ENCODE measurements around the gene ANG. TPM values are rescaled to one million over a fixed set of nuclear protein-coding genes. Genes with fewer than 3 reads are reported as not detected.
"Not testable (repeated sequence)": the region's sequence is repeated elsewhere in the genome, so short reads cannot be mapped to it uniquely, and the experiment has no call there.

Gene ANG
- total and polyA plus RNA-seq, 3 experiments from 2014 or later, result 0.39 to 1.4 (median 0.58) TPM

DNA sequence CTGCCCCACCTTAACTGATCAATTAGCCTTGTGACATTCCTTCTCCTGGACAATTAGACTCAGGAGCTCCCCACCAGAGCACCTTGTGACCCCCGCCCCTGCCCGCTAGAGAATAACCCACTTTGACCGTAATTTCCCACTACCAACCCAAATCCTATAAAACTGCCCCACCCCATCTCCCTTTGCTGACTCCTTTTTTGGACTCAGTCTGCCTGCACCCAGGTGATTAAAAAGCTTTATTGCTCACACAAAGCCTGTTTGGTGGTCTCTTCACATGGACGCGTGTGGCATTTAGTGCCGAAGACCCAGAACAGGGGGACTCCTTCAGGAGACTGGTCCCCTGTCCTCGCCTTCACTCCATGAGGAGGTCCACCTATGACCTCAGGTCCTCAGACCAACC is 12.4 kb downstream of the ANG start:
- not testable (repeated sequence) for H3K27me3 ChIP-seq (ENCODE audit: insufficient read depth, low read length, poor library complexity, severe bottlenecking)
- CTCF ChIA-PET, result interaction anchor here (0.6 to 2.6 kb wide), 5 partner anchors 10 to 270 kb away, joined by 3 to 10 read pairs (median 4); no protein-coding TSS in a partner anchor

GRCh38 chr14:20706657-20707355 is 18.2 kb downstream of the ANG start:
- no peaks in the 10 kb centered on the region for H3K36me3 ChIP-seq (ENCODE audit: insufficient read depth, low read length)
- H3K4me1 Mint-ChIP-seq, result no peaks in the 10 kb centered on the region
- ChIA-PET CTCF (interaction anchor here (1.1 kb wide), 1 partner anchor 151 kb away, joined by 3 read pairs; no protein-coding TSS in a partner anchor), POLR2A (no interaction called here)
- H3K9me3 Mint-ChIP-seq, result no peaks in the 10 kb centered on the region
- H3K9me3 ChIP-seq (ENCODE audit: low read length), result no peaks in the 10 kb centered on the region
- H3K4me3 Mint-ChIP-seq, result no peak overlapping the region
- no peak overlapping the region for H3K27ac Mint-ChIP-seq
- no peaks in the 10 kb centered on the region for H3K4me1 ChIP-seq (ENCODE audit: insufficient read depth, low read length)
- H3K27me3 ChIP-seq (ENCODE audit: insufficient read depth, low read length, poor library complexity, severe bottlenecking), result no peaks in the 10 kb centered on the region
- H3K4me3 ChIP-seq (ENCODE audit: low read length), result no peak overlapping the region
- no peak for DNase-seq
- no peaks in the 10 kb centered on the region for H3K36me3 Mint-ChIP-seq
- peaks cover 0 to 17% of the 10 kb centered on the region in 2 donors for H3K27me3 Mint-ChIP-seq
- no peak overlapping the region for H3K27ac ChIP-seq (ENCODE audit: low read depth, low read length)

More for the DNA sequence above, 12.4 kb downstream of the ANG start:
- H3K27me3 Mint-ChIP-seq; DNase-seq; H3K27ac Mint-ChIP-seq; H3K4me3 ChIP-seq (ENCODE audit: low read length); H3K36me3 Mint-ChIP-seq; H3K36me3 ChIP-seq (ENCODE audit: insufficient read depth, low read length); H3K27ac ChIP-seq (ENCODE audit: low read depth, low read length); H3K9me3 ChIP-seq (ENCODE audit: low read length); H3K4me1 Mint-ChIP-seq; POLR2A ChIA-PET; H3K4me3 Mint-ChIP-seq; H3K9me3 Mint-ChIP-seq; H3K4me1 ChIP-seq (ENCODE audit: insufficient read depth, low read length): not testable (repeated sequence)

DNA sequence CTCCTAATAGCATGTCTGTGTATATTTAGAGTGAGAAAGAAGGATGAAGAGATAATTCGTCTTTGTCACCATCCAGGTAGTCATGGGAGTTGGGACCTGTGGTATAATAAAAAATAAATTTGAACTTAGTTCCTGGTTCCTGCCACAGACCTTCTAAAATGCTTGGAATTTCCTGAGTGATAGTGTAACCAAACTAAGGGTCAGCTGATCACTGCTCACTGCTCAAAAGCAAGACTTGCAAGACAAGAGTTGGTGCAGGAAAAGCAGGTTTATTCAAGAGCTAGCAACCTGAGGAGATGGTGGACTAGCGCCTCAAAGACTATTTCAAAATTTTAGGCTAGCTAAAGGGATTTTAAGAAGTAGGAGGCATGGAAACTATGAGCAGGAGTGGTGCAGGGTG is 19.1 kb downstream of the ANG start:
- no peaks in the 10 kb centered on the region for H3K4me1 ChIP-seq (ENCODE audit: insufficient read depth, low read length)
- H3K4me3 ChIP-seq (ENCODE audit: low read length), result no peak overlapping the region
- no peak overlapping the region for H3K27ac ChIP-seq (ENCODE audit: low read depth, low read length)
- DNase-seq, result no peak
- H3K4me3 Mint-ChIP-seq, result no peak overlapping the region
- H3K36me3 Mint-ChIP-seq, result no peaks in the 10 kb centered on the region
- no peaks in the 10 kb centered on the region for H3K9me3 ChIP-seq (ENCODE audit: low read length)
- H3K27ac Mint-ChIP-seq, result no peak overlapping the region
- CTCF ChIA-PET, result interaction anchor here (1.1 kb wide), 3 partner anchors 17 to 150 kb away, joined by 3 read pairs; no protein-coding TSS in a partner anchor
- H3K36me3 ChIP-seq (ENCODE audit: insufficient read depth, low read length), result no peaks in the 10 kb centered on the region
- H3K9me3 Mint-ChIP-seq, result no peaks in the 10 kb centered on the region
- POLR2A ChIA-PET, result no interaction called here
- no peaks in the 10 kb centered on the region for H3K4me1 Mint-ChIP-seq
- peaks cover 0 to 17% of the 10 kb centered on the region in 2 donors for H3K27me3 Mint-ChIP-seq
- H3K27me3 ChIP-seq (ENCODE audit: insufficient read depth, low read length, poor library complexity, severe bottlenecking), result no peaks in the 10 kb centered on the region

DNA sequence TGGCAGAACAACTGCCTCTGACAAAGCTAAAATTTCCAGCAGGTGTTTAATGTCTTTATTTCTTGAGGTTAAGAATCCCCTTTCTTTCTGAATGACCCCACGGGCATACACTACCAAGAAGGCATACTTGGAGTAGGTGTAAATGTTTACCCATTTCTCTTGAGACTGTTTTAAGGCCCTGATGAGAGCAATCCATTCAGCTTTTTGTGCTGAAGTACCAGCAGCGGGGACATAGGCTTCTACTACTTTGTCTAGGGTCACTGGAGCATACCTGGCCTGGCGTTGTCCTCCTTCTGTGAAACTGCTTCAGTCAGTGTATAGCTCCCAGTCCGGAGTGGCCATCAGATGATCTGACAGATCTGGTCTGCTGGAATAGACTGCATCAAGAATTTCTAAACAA is 22.7 kb downstream of the ANG start:
- Histone ChIP-seq H3K4me1 (ENCODE audit: insufficient read depth, low read length) (no peaks in the 10 kb centered on the region), H3K4me3 (ENCODE audit: low read length) (no peak overlapping the region), H3K27ac (ENCODE audit: low read depth, low read length) (no peak overlapping the region), H3K9me3 (ENCODE audit: low read length) (no peaks in the 10 kb centered on the region), H3K27me3 (ENCODE audit: insufficient read depth, low read length, poor library complexity, severe bottlenecking) (no peaks in the 10 kb centered on the region), H3K36me3 (ENCODE audit: insufficient read depth, low read length) (no peaks in the 10 kb centered on the region)
- POLR2A ChIA-PET, result no interaction called here
- Mint-ChIP-seq H3K36me3 (peaks cover 0 to 4% (median 0%) of the 10 kb centered on the region in 3 donors), H3K4me1 (no peaks in the 10 kb centered on the region), H3K4me3 (no peak overlapping the region), H3K9me3 (no peaks in the 10 kb centered on the region), H3K27me3 (peaks cover 5 to 27% of the 10 kb centered on the region in 2 donors), H3K27ac (no peak overlapping the region)
- DNase-seq, result no peak
- CTCF ChIA-PET, result no interaction called here

DNA sequence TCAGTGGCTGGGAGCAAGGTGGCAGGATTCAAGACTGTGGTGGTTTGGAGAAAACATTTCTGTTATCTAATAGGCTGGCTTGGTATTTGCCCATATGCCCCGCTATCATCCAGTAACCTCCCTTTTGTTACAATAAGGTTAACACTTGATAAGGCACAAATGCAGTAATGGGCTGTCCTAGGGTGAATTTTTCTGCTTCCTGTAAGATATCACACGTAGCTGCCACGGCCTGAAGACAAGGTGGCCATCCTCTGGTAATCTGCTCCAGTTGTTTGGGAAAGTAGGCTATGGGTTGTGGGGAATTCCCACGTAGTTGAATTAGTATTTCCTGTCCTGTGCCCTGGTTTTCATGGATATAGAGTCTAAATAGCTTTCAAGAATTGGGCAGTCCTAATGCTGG is 23.1 kb downstream of the ANG start:
- Histone ChIP-seq H3K27ac (ENCODE audit: low read depth, low read length) (no peak overlapping the region), H3K9me3 (ENCODE audit: low read length) (no peaks in the 10 kb centered on the region), H3K4me1 (ENCODE audit: insufficient read depth, low read length) (no peaks in the 10 kb centered on the region), H3K36me3 (ENCODE audit: insufficient read depth, low read length) (no peaks in the 10 kb centered on the region), H3K27me3 (ENCODE audit: insufficient read depth, low read length, poor library complexity, severe bottlenecking) (no peaks in the 10 kb centered on the region), H3K4me3 (ENCODE audit: low read length) (no peak overlapping the region)
- ChIA-PET CTCF (no interaction called here), POLR2A (no interaction called here)
- H3K9me3 Mint-ChIP-seq, result no peaks in the 10 kb centered on the region
- peaks cover 5 to 28% of the 10 kb centered on the region in 2 donors for H3K27me3 Mint-ChIP-seq
- no peak for DNase-seq
- no peaks in the 10 kb centered on the region for H3K4me1 Mint-ChIP-seq
- H3K4me3 Mint-ChIP-seq, result no peak overlapping the region
- no peak overlapping the region for H3K27ac Mint-ChIP-seq
- peaks cover 0 to 4% (median 0%) of the 10 kb centered on the region in 3 donors for H3K36me3 Mint-ChIP-seq

GRCh38 chr14:20712904-20713303 is 24.3 kb downstream of the ANG start:
- Histone ChIP-seq H3K4me3 (ENCODE audit: low read length) (no peak overlapping the region), H3K36me3 (ENCODE audit: insufficient read depth, low read length) (no peaks in the 10 kb centered on the region), H3K9me3 (ENCODE audit: low read length) (no peaks in the 10 kb centered on the region), H3K4me1 (ENCODE audit: insufficient read depth, low read length) (no peaks in the 10 kb centered on the region), H3K27ac (ENCODE audit: low read depth, low read length) (no peak overlapping the region), H3K27me3 (ENCODE audit: insufficient read depth, low read length, poor library complexity, severe bottlenecking) (no peaks in the 10 kb centered on the region)
- Mint-ChIP-seq H3K4me3 (no peak overlapping the region), H3K27ac (no peak overlapping the region), H3K27me3 (peaks cover 5 to 39% of the 10 kb centered on the region in 2 donors), H3K36me3 (peaks cover 0 to 4% (median 0%) of the 10 kb centered on the region in 3 donors), H3K9me3 (no peaks in the 10 kb centered on the region), H3K4me1 (no peaks in the 10 kb centered on the region)
- POLR2A ChIA-PET, result no interaction called here
- no peak for DNase-seq
- CTCF ChIA-PET, result no interaction called here

- no peak for DNase-seq
- no peak overlapping the region for H3K4me3 Mint-ChIP-seq
- no peaks in the 10 kb centered on the region for H3K9me3 Mint-ChIP-seq
- no peaks in the 10 kb centered on the region for H3K4me1 Mint-ChIP-seq
- CTCF ChIA-PET, result no interaction called here
- Histone ChIP-seq H3K27ac (ENCODE audit: low read depth, low read length) (no peak overlapping the region), H3K27me3 (ENCODE audit: insufficient read depth, low read length, poor library complexity, severe bottlenecking) (no peaks in the 10 kb centered on the region), H3K9me3 (ENCODE audit: low read length) (no peaks in the 10 kb centered on the region), H3K36me3 (ENCODE audit: insufficient read depth, low read length) (no peaks in the 10 kb centered on the region), H3K4me3 (ENCODE audit: low read length) (no peak overlapping the region), H3K4me1 (ENCODE audit: insufficient read depth, low read length) (no peaks in the 10 kb centered on the region)
- H3K27ac Mint-ChIP-seq, result no peak overlapping the region
- peaks cover 17 to 38% of the 10 kb centered on the region in 2 donors for H3K27me3 Mint-ChIP-seq
- peaks cover 0 to 4% (median 0%) of the 10 kb centered on the region in 3 donors for H3K36me3 Mint-ChIP-seq
- POLR2A ChIA-PET, result no interaction called here
Measured at GRCh38 chr14:20714593-20715250, 26.2 kb downstream of the ANG start.

GRCh38 chr14:20719777-20720176 is 31.2 kb downstream of the ANG start:
- Mint-ChIP-seq H3K4me3 (no peak overlapping the region), H3K36me3 (peaks cover 0 to 4% (median 0%) of the 10 kb centered on the region in 3 donors), H3K27me3 (peaks cover 39 to 67% of the 10 kb centered on the region in 2 donors), H3K27ac (no peak overlapping the region), H3K4me1 (peaks cover 0 to 8% (median 0%) of the 10 kb centered on the region in 3 donors), H3K9me3 (no peaks in the 10 kb centered on the region)
- no peak overlapping the region for H3K27ac ChIP-seq (ENCODE audit: low read depth, low read length)
- H3K4me3 ChIP-seq (ENCODE audit: low read length), result no peak overlapping the region
- no peaks in the 10 kb centered on the region for H3K4me1 ChIP-seq (ENCODE audit: insufficient read depth, low read length)
- no peaks in the 10 kb centered on the region for H3K9me3 ChIP-seq (ENCODE audit: low read length)
- ChIA-PET CTCF (no interaction called here), POLR2A (no interaction called here)
- no peak for DNase-seq
- H3K27me3 ChIP-seq (ENCODE audit: insufficient read depth, low read length, poor library complexity, severe bottlenecking), result peaks cover 6% of the 10 kb centered on the region
- no peaks in the 10 kb centered on the region for H3K36me3 ChIP-seq (ENCODE audit: insufficient read depth, low read length)

All from CD8-positive, alpha-beta memory T cell (primary cell).